HG03108 (cell line): ENCODE results near the gene SOX6.

Source experiments
- ATAC-seq: cut with Tn5 transposase; IDR thresholded peaks from one replicate; pipeline ENCODE4 v1.9.1; 2021; ENCODE audit warnings: moderate library complexity; ENCODE audit not compliant: unreplicated experiment

Gene SOX6

DNA sequence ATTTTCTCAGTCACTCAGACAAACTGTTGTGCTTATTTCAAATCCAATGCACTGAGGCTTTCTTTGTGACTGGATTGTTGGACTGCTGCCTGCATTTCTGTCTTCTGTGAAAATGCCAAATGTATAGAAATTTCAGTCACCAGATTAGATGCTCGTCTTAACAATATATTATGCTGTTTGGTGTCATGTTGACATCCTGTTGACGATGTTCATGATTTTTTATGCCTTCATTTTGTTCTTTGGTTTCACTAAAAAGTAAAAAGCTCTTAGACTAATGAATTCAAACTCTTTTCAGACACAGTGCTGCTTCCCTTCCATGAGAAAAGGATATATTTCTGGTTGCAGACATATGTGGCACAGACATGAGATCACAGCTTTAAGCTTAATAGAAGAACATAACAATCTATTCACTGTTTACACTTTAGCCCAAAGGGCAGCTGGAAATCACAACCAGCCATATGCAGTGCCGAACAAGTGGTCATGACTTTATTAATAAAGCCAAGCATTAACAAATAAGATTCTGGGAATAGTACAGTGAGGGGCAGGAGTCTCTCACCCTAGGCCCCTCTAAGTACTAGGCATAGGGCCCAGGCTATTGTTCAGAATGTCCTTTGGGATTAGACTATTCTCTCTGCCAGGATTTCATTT, 9.4 kb upstream of the SOX6 start:
- ATAC-seq: no peak

DNA sequence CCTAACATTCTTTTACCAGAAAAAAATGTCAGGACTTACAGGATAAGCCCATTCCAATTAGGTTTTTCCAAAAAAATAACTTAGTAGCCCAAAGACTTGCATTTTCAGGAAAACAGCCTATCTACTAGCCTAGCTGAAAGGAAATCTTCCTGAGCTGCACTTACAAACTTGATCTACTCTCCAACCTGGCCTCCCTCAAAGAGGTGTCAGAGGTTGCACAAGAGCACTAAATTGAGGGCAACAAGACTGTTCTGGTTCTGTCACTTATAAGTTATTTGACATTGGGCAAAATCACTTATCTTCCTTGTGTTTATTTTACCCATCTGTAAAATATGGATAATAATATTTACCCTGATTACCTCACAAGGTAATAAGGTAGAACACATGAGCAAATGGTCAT, 7.9 kb upstream of the SOX6 start:
- no peak for ATAC-seq

DNA sequence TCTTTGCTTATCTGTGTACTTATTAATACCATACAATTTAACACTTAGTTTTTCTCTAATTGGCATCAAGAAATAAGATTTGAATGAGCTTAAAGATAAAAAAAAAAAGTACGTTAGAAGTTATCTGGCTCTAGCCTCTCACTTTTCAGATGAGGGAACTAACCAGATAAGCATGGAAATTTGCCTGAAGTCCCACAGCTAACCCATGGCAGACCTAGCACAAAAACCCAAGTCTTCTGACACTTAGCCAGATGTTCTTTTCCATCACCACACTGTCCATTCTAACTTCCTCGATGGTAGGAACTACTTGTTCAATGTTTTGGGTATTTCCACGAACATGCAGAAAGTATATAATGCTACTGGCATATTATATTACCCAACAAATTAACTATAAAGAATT, 7.4 kb upstream of the SOX6 start:
- ATAC-seq: no peak

DNA sequence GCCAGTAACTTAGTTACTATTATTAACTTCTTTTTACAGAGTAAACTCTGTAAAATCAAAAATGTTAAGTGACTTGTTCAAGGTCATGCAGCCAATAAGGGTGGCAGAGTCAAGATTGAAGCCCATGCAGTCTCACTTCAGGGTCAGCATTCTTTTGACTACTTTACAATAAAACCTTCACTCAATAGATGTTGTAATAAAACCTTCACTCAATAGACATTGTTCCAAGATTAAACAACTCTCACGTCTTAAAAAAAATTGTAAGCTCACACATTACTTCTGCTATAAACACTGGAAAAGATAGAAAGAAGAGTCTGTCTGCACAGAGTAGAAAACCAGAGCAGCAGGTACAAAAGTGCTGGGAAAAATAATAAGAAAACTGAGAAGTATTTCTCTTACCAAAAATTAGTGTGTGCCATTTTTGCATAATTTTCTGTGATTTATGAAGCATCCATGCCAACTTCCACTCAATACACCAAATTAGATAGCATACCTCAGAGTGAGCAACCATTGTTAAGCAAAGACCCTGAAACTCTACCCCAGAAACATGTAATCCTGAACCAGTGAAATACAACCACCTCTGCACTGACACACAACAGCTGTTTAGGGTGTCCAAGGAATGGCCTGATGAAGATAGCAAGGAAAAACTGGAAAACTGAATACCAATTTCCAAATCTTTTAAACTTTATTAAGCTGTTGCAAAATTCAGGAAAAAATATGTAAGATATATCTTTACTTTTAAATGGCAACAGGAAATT, 4.9 kb upstream of the SOX6 start:
- ATAC-seq: no peak

DNA sequence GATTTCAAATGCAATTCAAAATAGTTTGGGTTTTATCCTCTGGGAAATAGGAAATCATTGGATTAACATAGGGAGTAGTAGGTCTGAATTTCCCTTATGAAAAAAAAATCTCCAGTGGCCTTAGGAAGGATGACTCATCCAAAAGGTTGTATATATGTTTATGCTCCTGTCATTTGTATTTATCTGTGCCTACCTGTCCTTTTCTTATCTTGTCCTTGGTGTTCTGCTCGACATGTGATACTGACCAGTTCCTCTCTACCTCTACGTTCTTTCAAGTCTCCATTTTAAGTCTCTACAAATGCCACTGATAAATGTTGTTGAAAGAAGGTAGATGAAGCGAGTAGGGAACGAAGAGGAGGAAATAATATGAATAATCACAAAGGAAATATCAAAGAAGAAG, 3.0 kb upstream of the SOX6 start:
- no peak for ATAC-seq

DNA sequence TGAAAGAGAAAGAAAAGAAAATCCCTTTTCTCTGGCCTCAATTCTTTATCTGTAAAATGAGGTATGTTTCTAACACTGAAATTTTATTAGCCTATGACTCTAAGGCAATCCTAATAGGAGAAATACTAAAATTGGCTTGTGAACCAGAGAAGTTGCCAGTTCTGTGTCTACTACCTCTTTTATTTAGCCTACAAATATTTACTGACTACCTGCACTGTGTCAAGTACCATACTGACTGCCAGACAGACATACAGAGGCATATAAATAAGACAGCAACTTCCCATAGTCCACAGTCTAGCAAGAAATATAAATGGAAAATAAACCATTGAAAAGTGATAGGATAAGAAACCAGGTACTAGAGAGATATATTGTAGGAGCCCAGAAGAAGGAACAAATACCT, 2.4 kb upstream of the SOX6 start:
- ATAC-seq: no peak

DNA sequence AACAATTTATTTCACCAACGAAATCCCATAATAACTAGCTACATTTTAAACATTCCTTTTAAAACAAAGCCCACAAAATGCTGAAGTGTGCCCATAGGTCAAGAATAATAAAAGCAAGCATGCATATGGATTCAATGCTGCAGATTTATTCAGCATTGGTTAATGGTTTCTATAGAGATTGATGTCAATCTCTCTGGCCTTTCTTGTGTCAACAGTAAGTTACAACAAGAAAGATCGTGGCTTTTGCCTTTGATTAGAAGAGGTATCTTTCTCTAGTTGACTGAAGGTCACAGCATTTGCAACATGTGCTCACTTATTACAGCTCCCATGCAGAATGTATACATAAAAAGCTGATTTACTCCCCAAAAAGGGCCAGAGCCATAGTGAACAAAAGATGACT, 1.4 kb upstream of the SOX6 start:
- ATAC-seq: no peak

DNA sequence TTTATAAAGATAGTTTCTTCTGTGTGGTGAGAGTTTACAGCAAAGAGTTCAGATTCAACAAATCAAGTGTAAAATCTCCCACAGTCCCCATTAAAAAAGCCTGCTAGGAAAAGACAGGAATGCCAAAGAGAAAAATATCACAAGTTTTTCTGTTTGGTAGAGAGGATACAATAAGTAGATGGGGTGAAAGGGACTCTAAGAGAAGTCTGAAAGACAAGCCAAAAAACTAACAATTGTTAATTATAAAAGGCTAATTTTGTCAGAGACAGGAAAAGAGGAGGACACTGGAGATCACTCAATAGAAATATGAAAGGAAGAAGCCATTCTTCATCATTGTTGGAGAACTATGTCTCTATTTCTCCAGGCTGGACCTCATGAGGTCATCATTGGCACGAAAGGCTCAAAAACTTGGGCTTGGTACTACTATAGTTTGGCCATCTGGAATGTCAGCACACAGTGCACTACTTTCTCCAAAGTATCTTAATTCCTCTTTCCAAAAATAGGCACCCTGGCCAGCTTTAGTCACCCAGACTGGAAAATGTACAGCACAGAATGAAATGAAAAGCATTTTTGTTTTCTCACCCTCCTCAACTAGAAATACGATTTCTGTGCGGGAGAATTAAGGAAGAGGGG, 531 bp upstream of the SOX6 start:
- ATAC-seq: no peak

DNA sequence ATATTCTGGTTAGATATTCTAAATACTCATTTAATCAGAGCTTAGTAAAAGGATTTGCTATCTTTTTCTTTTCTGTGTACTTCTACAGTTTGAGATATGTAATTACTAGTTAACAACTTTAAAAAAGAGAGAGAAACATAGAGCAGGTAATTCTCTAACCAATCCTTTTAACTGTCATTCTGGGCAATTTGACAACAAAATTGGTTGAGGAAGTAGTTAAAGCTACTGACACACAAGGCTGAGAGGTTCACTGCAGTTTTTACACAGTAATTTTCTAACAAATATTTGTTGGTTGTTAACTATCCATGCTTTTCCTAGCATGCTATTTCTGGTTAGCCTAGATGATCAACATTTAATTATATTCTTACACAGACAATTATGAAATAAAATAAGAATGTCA, 3.6 kb downstream of the SOX6 start:
- ATAC-seq: no peak

DNA sequence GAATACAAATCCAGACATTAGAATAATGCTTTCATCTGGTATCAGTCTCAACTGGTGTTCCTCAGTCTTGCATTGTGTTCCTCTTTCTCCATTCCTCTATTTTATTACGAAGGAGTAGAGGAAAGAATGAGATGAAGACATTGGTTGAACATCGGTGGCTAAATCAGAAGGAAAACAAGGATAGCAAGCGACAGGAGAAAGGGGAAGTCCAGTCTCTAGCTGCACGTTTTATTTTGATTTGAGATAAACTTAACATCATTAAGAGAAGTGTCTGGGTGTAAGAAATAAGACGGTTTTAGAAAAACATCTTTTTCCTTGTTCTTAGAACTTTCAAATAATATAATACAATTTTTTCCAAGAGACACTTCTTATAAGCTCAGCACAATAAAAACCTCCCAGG, 6.2 kb downstream of the SOX6 start:
- ATAC-seq: no peak

DNA sequence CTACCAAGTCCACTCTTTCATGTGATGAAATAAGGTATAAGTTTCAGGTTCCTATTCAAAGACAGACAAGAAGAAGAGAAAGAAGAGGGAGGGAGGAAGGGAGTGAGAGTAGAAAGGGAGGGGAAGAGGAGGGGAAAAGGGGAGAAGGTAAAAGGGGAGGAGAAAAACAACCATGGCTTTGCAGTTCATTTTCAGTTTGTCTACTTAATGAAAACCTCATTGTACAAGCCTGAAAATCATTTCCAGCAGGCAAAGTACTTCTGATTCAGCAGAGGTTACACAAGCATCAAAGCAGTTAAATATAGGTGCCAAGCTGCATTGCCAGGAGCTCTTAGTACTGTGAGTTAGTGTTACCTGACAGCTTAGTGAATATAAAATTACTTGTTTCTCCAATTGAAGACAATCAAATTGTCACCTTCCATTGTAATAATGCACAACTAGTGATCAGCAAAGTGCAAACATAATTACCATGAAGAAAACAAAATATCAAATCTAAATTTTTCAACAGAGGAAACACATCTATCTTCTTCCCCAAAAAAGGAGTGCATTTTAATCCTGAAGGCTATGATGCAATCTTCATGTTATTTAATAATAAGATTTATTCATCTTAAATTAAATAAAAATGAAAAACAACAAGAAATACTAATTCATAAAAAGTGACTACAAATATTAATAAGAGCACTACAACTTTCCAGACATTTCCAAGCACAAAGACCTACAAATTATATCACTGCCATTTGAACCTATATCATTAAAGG, 8.2 kb downstream of the SOX6 start:
- no peak for ATAC-seq

DNA sequence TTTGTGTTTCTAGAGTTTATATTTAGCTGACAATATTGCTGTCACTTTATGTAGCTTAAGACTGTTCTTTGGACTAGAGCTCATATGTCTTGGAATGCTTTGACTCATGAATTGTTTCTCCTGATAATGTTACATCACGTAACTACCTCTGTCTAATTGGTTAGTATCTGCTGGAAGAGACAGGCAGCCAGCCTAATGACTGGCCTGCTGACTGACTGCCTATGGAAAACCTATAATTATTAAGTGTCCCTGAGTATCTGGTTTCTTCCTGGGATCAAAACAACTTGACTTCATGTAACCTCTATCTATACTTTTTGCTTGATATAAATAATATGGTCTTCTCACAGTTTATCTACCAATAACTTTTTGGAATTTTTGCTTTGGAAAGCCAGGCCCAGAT, 9.4 kb downstream of the SOX6 start:
- ATAC-seq: no peak

DNA sequence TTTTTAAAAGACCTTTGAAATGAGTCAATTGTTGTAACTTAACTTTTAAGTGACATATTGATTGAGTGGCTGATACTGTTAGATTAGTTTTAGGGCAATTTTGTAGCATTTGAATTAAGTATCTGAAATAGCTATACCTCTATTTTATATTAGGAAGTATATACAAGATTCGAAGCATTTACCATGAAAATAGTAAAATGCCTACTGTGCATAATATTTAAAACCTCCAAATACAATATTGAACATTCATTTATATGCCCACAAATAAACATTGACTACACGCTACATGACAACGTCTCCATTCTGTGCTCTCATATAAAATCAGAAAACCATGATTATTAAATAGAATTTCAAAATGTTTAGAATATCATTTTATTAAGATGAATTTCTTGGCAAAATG, 14.5 kb downstream of the SOX6 start:
- no peak for ATAC-seq

DNA sequence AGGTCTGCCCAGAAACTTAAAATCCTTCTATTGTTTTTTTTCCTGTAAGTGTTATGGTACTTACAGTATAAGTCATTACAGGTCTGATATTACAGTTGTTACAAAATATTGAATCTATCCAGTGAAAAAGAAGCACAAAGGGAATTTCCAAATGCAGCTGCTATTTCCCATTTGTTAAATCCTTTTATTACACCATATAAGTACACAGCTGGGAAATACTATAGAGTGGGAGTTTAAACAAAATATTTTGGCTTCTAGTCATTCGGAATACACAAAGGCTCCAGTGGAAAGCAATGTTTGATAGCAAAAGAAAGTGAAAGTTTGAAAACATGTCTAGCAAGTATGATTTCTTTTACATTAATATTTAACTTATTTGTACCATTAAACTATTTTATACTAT, 18.0 kb downstream of the SOX6 start:
- ATAC-seq: no peak

DNA sequence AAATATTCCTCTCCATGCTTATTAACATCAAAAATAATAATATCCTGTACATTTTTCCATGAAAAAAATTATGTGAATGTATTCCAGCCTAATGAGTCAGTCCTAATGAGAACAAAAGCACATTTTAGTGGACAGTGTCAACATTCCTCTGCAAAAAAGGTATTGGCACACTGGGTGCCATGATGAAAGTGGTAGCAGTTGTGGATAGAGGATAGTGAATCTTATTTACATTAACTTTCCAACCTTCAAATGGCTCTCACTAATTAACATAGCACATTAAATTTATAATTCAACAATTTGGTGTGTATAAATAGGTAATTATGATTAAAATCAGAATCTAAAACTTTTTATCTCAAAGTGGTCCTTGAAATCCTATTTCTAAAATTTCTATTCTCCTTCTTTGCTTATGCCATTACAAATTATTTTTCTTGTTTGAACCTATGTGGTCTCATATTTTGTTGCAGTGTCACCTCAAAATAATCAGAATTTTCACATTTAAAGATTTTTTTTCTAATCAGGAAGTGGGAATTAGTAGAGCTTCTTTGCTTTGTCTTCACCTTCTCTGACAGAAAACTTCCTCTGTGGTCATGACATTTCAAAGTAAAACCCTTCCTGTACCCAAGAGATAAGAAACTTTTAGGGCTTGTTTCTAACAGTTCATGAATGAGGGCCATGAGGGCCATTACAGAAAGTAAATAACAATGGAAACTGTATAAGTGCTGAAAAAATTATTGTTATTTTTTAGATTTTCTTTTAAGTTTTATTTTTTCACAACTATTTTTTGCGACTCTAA, 18.7 kb downstream of the SOX6 start:
- no peak for ATAC-seq

DNA sequence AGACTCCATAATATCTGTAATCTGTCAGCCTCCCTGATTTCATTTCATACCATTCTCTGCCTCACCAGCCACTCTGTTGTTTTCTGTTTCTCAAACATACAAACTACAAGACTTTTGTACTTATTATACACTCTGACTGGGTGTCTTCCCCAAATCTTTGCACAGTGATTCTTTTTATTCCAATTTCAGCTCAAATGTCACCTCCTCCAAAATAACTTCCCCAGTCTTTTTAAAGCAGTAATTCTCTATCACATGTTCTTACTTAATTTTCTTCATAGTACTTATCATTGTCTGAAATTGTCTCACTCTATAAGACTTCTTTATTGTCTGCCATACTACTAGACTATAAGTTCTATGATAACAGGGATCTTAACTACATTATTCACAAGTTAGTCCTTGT, 19.6 kb downstream of the SOX6 start:
- no peak for ATAC-seq

DNA sequence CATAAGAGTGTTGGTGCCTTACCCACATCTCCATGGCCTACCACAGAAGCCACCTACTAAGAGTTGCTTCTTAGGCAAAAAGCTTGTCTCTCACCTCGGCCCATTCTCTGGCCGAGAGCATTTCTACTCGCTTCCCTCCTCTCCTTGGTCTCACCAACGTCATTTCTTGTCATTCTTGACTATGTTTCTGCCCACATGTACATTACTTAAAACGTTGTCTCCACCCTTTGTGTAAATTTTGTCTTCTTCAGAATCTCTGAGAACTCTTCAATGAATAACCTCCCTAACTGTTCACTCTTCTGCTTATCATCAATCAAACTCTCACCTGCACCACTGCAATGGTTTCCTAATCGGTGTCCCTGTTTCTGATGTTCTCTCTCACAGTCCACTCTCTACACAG, 20.1 kb downstream of the SOX6 start:
- ATAC-seq: no peak

DNA sequence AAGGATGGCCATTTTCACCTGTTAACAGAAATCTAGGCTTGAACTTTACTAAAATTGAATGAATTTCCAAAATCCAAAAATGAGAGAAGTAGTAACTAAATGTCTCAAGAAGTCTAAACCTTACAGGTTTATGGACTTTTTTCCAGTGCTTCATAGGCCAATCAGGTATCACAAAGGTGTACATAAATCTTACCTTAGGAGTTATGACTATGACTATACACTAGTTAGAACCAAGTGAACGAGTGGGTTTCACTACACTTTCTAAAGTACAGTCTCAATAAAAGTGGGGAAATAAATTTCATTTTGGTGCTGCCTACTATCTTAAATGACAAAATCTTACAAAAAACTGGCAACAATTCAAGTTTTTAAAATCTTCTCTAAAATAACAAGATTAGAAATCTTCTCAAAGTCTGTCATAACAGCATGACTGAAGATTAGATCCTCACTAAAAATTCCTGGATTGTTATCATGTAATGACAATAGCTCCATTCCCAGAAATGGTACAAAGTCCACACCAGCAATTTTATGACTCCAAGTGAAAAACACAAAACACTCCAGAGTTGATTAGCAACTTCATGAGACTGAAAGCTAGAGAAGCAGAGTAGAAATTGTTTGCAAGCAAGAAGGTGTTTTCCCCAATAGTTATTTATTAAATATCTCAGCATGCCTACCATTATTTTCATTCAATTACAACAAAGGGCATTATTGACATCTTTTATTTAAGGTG, 20.9 kb downstream of the SOX6 start:
- no peak for ATAC-seq

DNA sequence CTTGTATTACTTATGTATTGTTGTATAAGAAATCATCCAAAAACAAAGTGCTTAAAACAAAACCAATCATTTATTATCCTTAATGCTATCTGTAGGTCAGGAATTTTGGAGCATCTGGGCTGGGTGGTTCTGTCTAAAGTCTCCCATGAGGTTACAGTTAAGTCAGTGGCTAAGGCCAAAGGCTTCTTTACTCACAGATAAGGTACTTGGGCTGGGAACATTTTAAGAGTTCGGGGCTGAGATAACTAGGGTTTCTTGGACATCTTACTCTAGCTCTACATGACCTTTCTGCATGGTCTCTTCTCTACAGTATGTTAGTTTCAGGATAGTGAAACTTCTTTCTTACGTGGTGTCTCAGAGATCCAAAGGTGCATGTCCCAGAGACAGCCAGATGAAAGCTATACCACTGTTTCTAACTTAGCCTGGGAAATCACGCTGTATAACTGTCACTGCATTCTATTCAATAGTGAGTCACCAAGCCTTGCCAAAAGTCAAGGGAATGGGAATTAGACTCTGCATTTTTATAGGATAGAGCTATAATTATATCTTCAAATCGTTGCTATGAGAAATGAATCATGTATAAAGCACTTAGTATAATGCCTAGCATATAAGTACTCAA, 29.6 kb downstream of the SOX6 start:
- ATAC-seq: no peak

DNA sequence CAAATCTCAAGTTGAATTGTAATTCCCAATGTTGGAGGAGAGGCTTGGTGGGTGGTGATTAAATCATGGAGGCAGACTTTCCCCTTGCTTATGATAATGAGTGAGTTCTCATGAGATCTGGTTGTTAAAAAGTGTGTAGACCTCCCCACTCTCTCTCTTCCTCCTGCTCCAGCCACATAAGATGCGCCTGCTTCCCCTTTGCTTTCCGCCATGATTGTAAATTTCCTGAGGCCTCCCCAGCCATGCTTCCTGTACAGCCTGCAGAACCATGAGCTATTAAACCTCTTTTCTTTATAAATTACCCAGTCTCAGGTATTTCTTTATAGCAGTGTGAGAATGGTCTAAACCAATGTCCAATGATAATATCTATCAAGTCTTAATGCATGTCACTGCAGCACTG, 34.2 kb downstream of the SOX6 start:
- no peak for ATAC-seq
